Stimulated activated CD4-positive, alpha-beta T cell treated with anti-CD3 and anti-CD28 coated beads, TNF-alpha, amount 100 ng/mL, for 24 hours (primary cell): ENCODE measurements around the gene SYTL1.

ENCODE experiments used
- DNase-seq, 3 experiments: peaks; one replicate each; pipeline ENCODE4 v3.0.0-alpha.2; 2020; ENCODE audit warnings: low read depth in 3 of 3

SYTL1 gene

DNA sequence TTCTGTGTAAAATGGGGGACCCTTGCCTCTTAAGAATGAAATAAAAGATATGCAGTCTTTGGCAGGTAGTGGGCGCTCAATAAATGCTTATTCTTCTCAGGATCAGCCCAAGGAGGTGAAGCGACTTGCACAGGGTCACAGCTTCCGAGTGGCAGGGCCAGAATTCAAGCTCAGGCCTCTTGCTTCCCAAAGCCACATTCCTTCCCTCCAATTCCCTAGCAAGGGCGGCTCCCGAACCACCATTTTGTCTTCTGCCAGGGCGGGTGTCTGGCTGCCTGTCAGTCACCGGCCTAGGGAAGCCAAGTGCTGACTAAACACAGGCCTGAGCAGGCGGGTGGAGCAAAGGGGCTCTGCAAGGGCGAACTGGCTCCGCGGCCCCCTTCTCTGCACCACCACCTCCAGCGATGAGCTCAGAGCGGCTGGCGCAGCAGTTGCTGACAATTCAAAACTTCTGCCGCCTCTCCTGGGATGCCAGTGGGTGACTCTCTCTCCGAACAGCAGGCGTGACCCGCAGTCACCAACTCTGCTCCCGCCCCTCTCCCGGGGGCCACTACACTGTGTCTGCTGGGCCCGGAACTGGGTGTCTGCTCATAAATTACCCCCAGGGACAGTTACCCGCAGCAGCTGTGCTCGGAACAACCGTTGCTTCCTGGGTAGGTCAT lies 61.4 kb downstream of the SYTL1 start:
- DNase-seq = no peak
